Skeletal muscle satellite cell (primary cell): ENCODE data around the gene DLK1.

Experiments used
- H3K27me3 ChIP-seq: 2 replicates; pipeline ENCODE4 v1.7.0; 2013; ENCODE audit warnings: low read length; ENCODE audit not compliant: control insufficient read depth, insufficient read depth
- H3K36me3 ChIP-seq: 2 replicates; pipeline ENCODE4 v1.7.0; 2013; ENCODE audit warnings: mild to moderate bottlenecking, control low read depth, low read length; ENCODE audit not compliant: insufficient read depth
- H3K4me1 ChIP-seq: 2 replicates; pipeline ENCODE4 v1.7.0; 2013; ENCODE audit warnings: low read length; ENCODE audit not compliant: control insufficient read depth, insufficient read depth
- H3K4me2 ChIP-seq: 2 replicates; pipeline ENCODE4 v1.7.0; 2013; ENCODE audit warnings: mild to moderate bottlenecking, low read length
- H3K4me3 ChIP-seq: 2 replicates; pipeline ENCODE4 v1.7.0; 2013; ENCODE audit warnings: low read length
- H3K9ac ChIP-seq: 2 replicates; pipeline ENCODE4 v1.7.0; 2013; ENCODE audit warnings: mild to moderate bottlenecking, low read depth, low read length, moderate library complexity
- H3K9me3 ChIP-seq: replicated peaks from 2 replicates; pipeline ENCODE4 v1.7.0; 2013; ENCODE audit warnings: mild to moderate bottlenecking, control low read depth, low read length

Gene DLK1

GRCh38 chr14:100777366-100777817 is 50.7 kb downstream of the DLK1 start:
- H3K9me3 ChIP-seq = no peaks in the 10 kb centered on the region
- H3K36me3 ChIP-seq = no peaks in the 10 kb centered on the region
- H3K9ac ChIP-seq = no peak overlapping the region
- no peaks in the 10 kb centered on the region for H3K4me1 ChIP-seq
- H3K27me3 ChIP-seq = peaks cover 74% of the 10 kb centered on the region
- H3K4me3 ChIP-seq = no peak overlapping the region
- no peak overlapping the region for H3K4me2 ChIP-seq

GRCh38 chr14:100777818-100778525 is 51.3 kb downstream of the DLK1 start:
- Histone ChIP-seq H3K9me3 (no peaks in the 10 kb centered on the region), H3K4me2 (no peak overlapping the region), H3K4me1 (no peaks in the 10 kb centered on the region), H3K4me3 (no peak overlapping the region), H3K27me3 (peaks cover 71% of the 10 kb centered on the region), H3K9ac (no peak overlapping the region), H3K36me3 (no peaks in the 10 kb centered on the region)

GRCh38 chr14:100778526-100778882 is 51.8 kb downstream of the DLK1 start:
- peaks cover 67% of the 10 kb centered on the region for H3K27me3 ChIP-seq
- H3K36me3 ChIP-seq = no peaks in the 10 kb centered on the region
- H3K4me2 ChIP-seq = no peak overlapping the region
- no peaks in the 10 kb centered on the region for H3K4me1 ChIP-seq
- no peak overlapping the region for H3K9ac ChIP-seq
- H3K9me3 ChIP-seq = no peaks in the 10 kb centered on the region
- no peak overlapping the region for H3K4me3 ChIP-seq

GRCh38 chr14:100778951-100779690 is 52.4 kb downstream of the DLK1 start:
- Histone ChIP-seq H3K9me3 (no peaks in the 10 kb centered on the region), H3K27me3 (peaks cover 67% of the 10 kb centered on the region), H3K9ac (no peak overlapping the region), H3K4me3 (no peak overlapping the region), H3K36me3 (no peaks in the 10 kb centered on the region), H3K4me1 (no peaks in the 10 kb centered on the region), H3K4me2 (no peak overlapping the region)

- H3K9ac ChIP-seq = no peak overlapping the region
- H3K4me1 ChIP-seq = no peaks in the 10 kb centered on the region
- no peak overlapping the region for H3K4me2 ChIP-seq
- H3K4me3 ChIP-seq = no peak overlapping the region
- peaks cover 72% of the 10 kb centered on the region for H3K27me3 ChIP-seq
- no peaks in the 10 kb centered on the region for H3K9me3 ChIP-seq
- H3K36me3 ChIP-seq = no peaks in the 10 kb centered on the region
Observed at GRCh38 chr14:100779691-100780080, 53.0 kb downstream of the DLK1 start.

GRCh38 chr14:100780246-100780645 is 53.6 kb downstream of the DLK1 start:
- Histone ChIP-seq H3K36me3 (no peaks in the 10 kb centered on the region), H3K4me1 (no peaks in the 10 kb centered on the region), H3K27me3 (peaks cover 74% of the 10 kb centered on the region), H3K4me3 (no peak overlapping the region), H3K9ac (no peak overlapping the region), H3K4me2 (no peak overlapping the region), H3K9me3 (no peaks in the 10 kb centered on the region)

GRCh38 chr14:100780646-100781355 is 54.1 kb downstream of the DLK1 start:
- no peaks in the 10 kb centered on the region for H3K36me3 ChIP-seq
- peaks cover 73% of the 10 kb centered on the region for H3K27me3 ChIP-seq
- no peak overlapping the region for H3K9ac ChIP-seq
- H3K4me1 ChIP-seq = no peaks in the 10 kb centered on the region
- H3K4me2 ChIP-seq = no peak overlapping the region
- no peak overlapping the region for H3K4me3 ChIP-seq
- no peaks in the 10 kb centered on the region for H3K9me3 ChIP-seq

GRCh38 chr14:100781952-100782351 is 55.3 kb downstream of the DLK1 start:
- no peaks in the 10 kb centered on the region for H3K36me3 ChIP-seq
- no peak overlapping the region for H3K9ac ChIP-seq
- H3K27me3 ChIP-seq = peaks cover 63% of the 10 kb centered on the region
- no peaks in the 10 kb centered on the region for H3K4me1 ChIP-seq
- H3K4me3 ChIP-seq = no peak overlapping the region
- H3K9me3 ChIP-seq = no peaks in the 10 kb centered on the region
- no peak overlapping the region for H3K4me2 ChIP-seq

- Histone ChIP-seq H3K4me2 (no peak overlapping the region), H3K36me3 (no peaks in the 10 kb centered on the region), H3K27me3 (peaks cover 55% of the 10 kb centered on the region), H3K4me1 (no peaks in the 10 kb centered on the region), H3K9ac (no peak overlapping the region), H3K4me3 (no peak overlapping the region), H3K9me3 (no peaks in the 10 kb centered on the region)
Observed at GRCh38 chr14:100782516-100783320, 56.0 kb downstream of the DLK1 start.

- no peak overlapping the region for H3K4me3 ChIP-seq
- no peak overlapping the region for H3K9ac ChIP-seq
- peaks cover 45% of the 10 kb centered on the region for H3K27me3 ChIP-seq
- H3K36me3 ChIP-seq = no peaks in the 10 kb centered on the region
- no peaks in the 10 kb centered on the region for H3K4me1 ChIP-seq
- H3K4me2 ChIP-seq = no peak overlapping the region
- H3K9me3 ChIP-seq = no peaks in the 10 kb centered on the region
Observed at GRCh38 chr14:100783630-100784370, 57.1 kb downstream of the DLK1 start.
